ENCODE measurements around the gene BLVRA. TPM values are rescaled to one million over a fixed set of nuclear protein-coding genes. Genes with fewer than 3 reads are reported as not detected.
"Not testable (repeated sequence)": the region's sequence is repeated elsewhere in the genome, so short reads cannot be mapped to it uniquely, and the experiment has no call there.

Gene BLVRA
- total RNA-seq, 6 donors from 2014 or later: 77.5 to 112 (median 105) TPM

GRCh38 chr7:43808410-43808809 lies 49.9 kb downstream of the BLVRA start:
- DNase-seq (no peak), ATAC-seq (ENCODE audit: low FRiP score in 2 of 2) (no peak)
- no peak overlapping the region for H3K4me3 ChIP-seq
- H3K36me3 ChIP-seq: peaks cover 10 to 56% (median 39%) of the 10 kb centered on the region in 4 donors
- H3K9me3 ChIP-seq: no peaks in the 10 kb centered on the region
- H3K27ac ChIP-seq: no peak overlapping the region
- TF ChIP-seq POLR2A (IDR thresholded peaks at IDR 0.05) (no peak), CTCF (IDR thresholded peaks at IDR 0.05) (no peak), EP300 (IDR thresholded peaks at IDR 0.05) (no peak), POLR2AphosphoS5 (IDR thresholded peaks at IDR 0.05) (no peak)
- WGBS, 2 donors: 79 to 85% methylated on average over 6 to 11 of the region's 11 CpGs
- H3K4me1 ChIP-seq: no peaks in the 10 kb centered on the region
- H3K27me3 ChIP-seq: no peaks in the 10 kb centered on the region

- H3K4me1 ChIP-seq, H3K4me3 ChIP-seq, H3K9me3 ChIP-seq, H3K27me3 ChIP-seq, H3K27ac ChIP-seq: not testable (repeated sequence)
- ATAC-seq (ENCODE audit: low FRiP score in 2 of 2) (peak in 1 of 2 donors; percentile 17), DNase-seq (peak in 1 of 2 donors; percentile 86)
- WGBS, 2 donors: 83 to 86% methylated on average over 16 of the region's 16 CpGs
- peaks cover 0 to 37% (median 24%) of the 10 kb centered on the region in 4 donors for H3K36me3 ChIP-seq
- TF ChIP-seq CTCF (IDR thresholded peaks at IDR 0.05): peak in 1 of 6 experiments; percentile 22
Measured at GRCh38 chr7:43810195-43810941, 51.9 kb downstream of the BLVRA start.

GRCh38 chr7:43815373-43815772 lies 56.9 kb downstream of the BLVRA start:
- WGBS, 2 donors: 70 to 73% methylated on average over 3 of the region's 3 CpGs
- Histone ChIP-seq H3K9me3 (no peaks in the 10 kb centered on the region), H3K27ac (no peak overlapping the region), H3K36me3 (no peaks in the 10 kb centered on the region), H3K4me1 (no peaks in the 10 kb centered on the region), H3K4me3 (no peak overlapping the region), H3K27me3 (no peaks in the 10 kb centered on the region)
- DNase-seq (no peak), ATAC-seq (ENCODE audit: low FRiP score in 2 of 2) (no peak)
- TF ChIP-seq CTCF (IDR thresholded peaks at IDR 0.05): no peak
- no peak for TF ChIP-seq EP300 (IDR thresholded peaks at IDR 0.05)
- no peak for TF ChIP-seq POLR2AphosphoS5 (IDR thresholded peaks at IDR 0.05)
- no peak for TF ChIP-seq POLR2A (IDR thresholded peaks at IDR 0.05)

GRCh38 chr7:43816046-43816797 lies 57.7 kb downstream of the BLVRA start:
- not testable (repeated sequence) for H3K4me3 ChIP-seq; H3K4me1 ChIP-seq; ATAC-seq (ENCODE audit: low FRiP score in 2 of 2)

GRCh38 chr7:43823425-43823824 lies 64.9 kb downstream of the BLVRA start:
- not testable (repeated sequence) for H3K4me3 ChIP-seq; H3K36me3 ChIP-seq; H3K9me3 ChIP-seq; H3K27me3 ChIP-seq; DNase-seq; H3K4me1 ChIP-seq; H3K27ac ChIP-seq; ATAC-seq (ENCODE audit: low FRiP score in 2 of 2)
- 94 to 95% methylated on average over 7 of the region's 7 CpGs for WGBS, 2 donors

More at GRCh38 chr7:43816046-43816797, 57.7 kb downstream of the BLVRA start:
- H3K9me3 ChIP-seq, H3K36me3 ChIP-seq, DNase-seq, H3K27ac ChIP-seq, H3K27me3 ChIP-seq: not testable (repeated sequence)
- 55 to 59% methylated on average over 2 of the region's 2 CpGs for WGBS, 2 donors

Measured in upper lobe of left lung (tissue), 6 donors.